ENCODE data around the gene TMC1.

DNA sequence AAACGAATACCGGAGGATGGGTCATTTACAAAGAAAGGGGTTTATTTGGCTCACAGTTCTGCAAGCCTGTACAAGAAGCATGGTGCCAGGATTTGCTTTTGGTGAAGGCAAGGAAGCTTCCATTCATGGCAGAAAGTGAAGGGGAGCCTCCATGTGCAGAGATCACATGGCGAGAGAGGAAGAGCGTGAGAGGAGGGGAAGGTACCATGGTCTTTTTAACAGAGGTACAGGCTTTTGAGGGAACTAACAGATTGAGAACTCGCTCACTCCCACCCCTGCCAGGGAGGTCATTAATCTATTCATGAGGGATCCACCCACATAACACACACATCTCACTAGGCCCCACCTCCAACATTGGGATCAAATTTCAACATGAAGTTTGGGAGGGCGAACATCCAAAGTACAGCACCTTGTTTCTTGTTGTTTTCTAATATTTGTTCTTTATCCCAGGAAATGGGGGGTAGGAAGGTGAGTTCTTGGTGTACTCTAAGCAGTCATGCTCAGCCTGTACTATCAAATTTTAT lies 18.5 kb downstream of the TMC1 start:
- TF ChIP-seq, protein P1, sequence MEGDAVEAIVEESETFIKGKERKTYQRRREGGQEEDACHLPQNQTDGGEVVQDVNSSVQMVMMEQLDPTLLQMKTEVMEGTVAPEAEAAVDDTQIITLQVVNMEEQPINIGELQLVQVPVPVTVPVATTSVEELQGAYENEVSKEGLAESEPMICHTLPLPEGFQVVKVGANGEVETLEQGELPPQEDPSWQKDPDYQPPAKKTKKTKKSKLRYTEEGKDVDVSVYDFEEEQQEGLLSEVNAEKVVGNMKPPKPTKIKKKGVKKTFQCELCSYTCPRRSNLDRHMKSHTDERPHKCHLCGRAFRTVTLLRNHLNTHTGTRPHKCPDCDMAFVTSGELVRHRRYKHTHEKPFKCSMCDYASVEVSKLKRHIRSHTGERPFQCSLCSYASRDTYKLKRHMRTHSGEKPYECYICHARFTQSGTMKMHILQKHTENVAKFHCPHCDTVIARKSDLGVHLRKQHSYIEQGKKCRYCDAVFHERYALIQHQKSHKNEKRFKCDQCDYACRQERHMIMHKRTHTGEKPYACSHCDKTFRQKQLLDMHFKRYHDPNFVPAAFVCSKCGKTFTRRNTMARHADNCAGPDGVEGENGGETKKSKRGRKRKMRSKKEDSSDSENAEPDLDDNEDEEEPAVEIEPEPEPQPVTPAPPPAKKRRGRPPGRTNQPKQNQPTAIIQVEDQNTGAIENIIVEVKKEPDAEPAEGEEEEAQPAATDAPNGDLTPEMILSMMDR (IDR thresholded peaks at IDR 0.05; ENCODE audit: low read depth, low read length), result no peak
- TF ChIP-seq POLR2A (IDR thresholded peaks at IDR 0.05; ENCODE audit: extremely low read depth, insufficient read length), result no peak

Data from NB4 (cell line).